ENCODE results near the gene CHSY3. TPM values are rescaled to one million over a fixed set of nuclear protein-coding genes. Genes with fewer than 3 reads are reported as not detected.

Gene CHSY3
- polyA plus RNA-seq, 1 donor from 2014 or later, result 0.40 TPM

- H3K9ac ChIP-seq (ENCODE audit: low read length), result no peak overlapping the region
- no peaks in the 10 kb centered on the region for H3K9me3 ChIP-seq (ENCODE audit: low read length)
- TF ChIP-seq SMC3 (conservative IDR thresholded peaks at IDR 0.05; ENCODE audit: poor library complexity) (no peak), TAF1 (IDR thresholded peaks at IDR 0.05; ENCODE audit: low read depth) (no peak), POLR2AphosphoS5 (IDR thresholded peaks at IDR 0.05) (no peak), RAD21 (conservative IDR thresholded peaks at IDR 0.05) (no peak), CTCF (IDR thresholded peaks at IDR 0.05; ENCODE audit: poor library complexity, severe bottlenecking) (no peak), REST (IDR thresholded peaks at IDR 0.05; ENCODE audit: borderline replicate concordance) (no peak), EP300 (conservative IDR thresholded peaks at IDR 0.05; ENCODE audit: poor library complexity, severe bottlenecking) (no peak), MXI1 (conservative IDR thresholded peaks at IDR 0.05; ENCODE audit: poor library complexity, severe bottlenecking) (no peak), EZH2 (IDR thresholded peaks at IDR 0.05; ENCODE audit: borderline replicate concordance, insufficient read depth, low read length, poor library complexity, severe bottlenecking) (no peak)
- H3K9me2 ChIP-seq (ENCODE audit: insufficient read depth, low read length), result no peaks in the 10 kb centered on the region
- H3K27ac ChIP-seq (ENCODE audit: low read length), result no peak overlapping the region
- H3K27me3 ChIP-seq (ENCODE audit: insufficient read depth, low read depth, low read length), result no peaks in the 10 kb centered on the region
- H3K4me3 ChIP-seq (ENCODE audit: low read length), result no peak overlapping the region
- H3F3A ChIP-seq (ENCODE audit: insufficient read depth, low read length, poor library complexity, severe bottlenecking), result no peaks in the 10 kb centered on the region
- no peak overlapping the region for H2AFZ ChIP-seq (ENCODE audit: low read depth, low read length)
- H3K79me2 ChIP-seq (replicated peaks; ENCODE audit: insufficient read depth, low read length), result no peaks in the 10 kb centered on the region
- H4K20me1 ChIP-seq (ENCODE audit: insufficient read depth), result no peaks in the 10 kb centered on the region
- no peaks in the 10 kb centered on the region for H3K36me3 ChIP-seq (ENCODE audit: insufficient read depth, low read length)
- H3K4me2 ChIP-seq (ENCODE audit: low read length), result no peak overlapping the region
Observed at GRCh38 chr5:130011986-130012385, 107.7 kb downstream of the CHSY3 start.

GRCh38 chr5:130017173-130017572 is 112.9 kb downstream of the CHSY3 start:
- Histone ChIP-seq H3K36me3 (ENCODE audit: insufficient read depth, low read length) (no peaks in the 10 kb centered on the region), H3K9me3 (ENCODE audit: low read length) (no peaks in the 10 kb centered on the region), H3K4me2 (ENCODE audit: low read length) (no peak overlapping the region), H4K20me1 (ENCODE audit: insufficient read depth) (no peaks in the 10 kb centered on the region), H3F3A (ENCODE audit: insufficient read depth, low read length, poor library complexity, severe bottlenecking) (no peaks in the 10 kb centered on the region), H3K9me2 (ENCODE audit: insufficient read depth, low read length) (no peaks in the 10 kb centered on the region), H3K9ac (ENCODE audit: low read length) (no peak overlapping the region), H3K27ac (ENCODE audit: low read length) (no peak overlapping the region), H3K27me3 (ENCODE audit: insufficient read depth, low read depth, low read length) (no peaks in the 10 kb centered on the region), H3K79me2 (replicated peaks; ENCODE audit: insufficient read depth, low read length) (no peaks in the 10 kb centered on the region), H3K4me3 (ENCODE audit: low read length) (no peak overlapping the region), H2AFZ (ENCODE audit: low read depth, low read length) (no peak overlapping the region)
- no peak for TF ChIP-seq RAD21 (conservative IDR thresholded peaks at IDR 0.05)
- no peak for TF ChIP-seq EZH2 (IDR thresholded peaks at IDR 0.05; ENCODE audit: borderline replicate concordance, insufficient read depth, low read length, poor library complexity, severe bottlenecking)
- TF ChIP-seq EP300 (conservative IDR thresholded peaks at IDR 0.05; ENCODE audit: poor library complexity, severe bottlenecking), result no peak
- no peak for TF ChIP-seq MXI1 (conservative IDR thresholded peaks at IDR 0.05; ENCODE audit: poor library complexity, severe bottlenecking)
- no peak for TF ChIP-seq SMC3 (conservative IDR thresholded peaks at IDR 0.05; ENCODE audit: poor library complexity)
- TF ChIP-seq REST (IDR thresholded peaks at IDR 0.05; ENCODE audit: borderline replicate concordance), result no peak
- no peak for TF ChIP-seq TAF1 (IDR thresholded peaks at IDR 0.05; ENCODE audit: low read depth)
- TF ChIP-seq CTCF (IDR thresholded peaks at IDR 0.05; ENCODE audit: poor library complexity, severe bottlenecking), result no peak
- no peak for TF ChIP-seq POLR2AphosphoS5 (IDR thresholded peaks at IDR 0.05)

All from neural cell (in vitro differentiated cells).